22Rv1 (cell line): ENCODE results near the gene RARRES1.

ENCODE experiments used
- H3K27ac ChIP-seq: fragments of 450-650 bp; 2 replicates; pipeline ENCODE4 v1.5.1; 2017
- ZFX ChIP-seq: fragments of 450-650 bp; IDR thresholded peaks from 2 replicates; pipeline ENCODE4 v1.6.1; 2017; ENCODE audit warnings: antibody characterized with exemption, borderline replicate concordance
- TF ChIP-seq, protein P1 (sequence below): fragments of 450-650 bp; IDR thresholded peaks from 2 replicates; pipeline ENCODE4 v1.5.1; 2017; ENCODE audit warnings: mild to moderate bottlenecking

RARRES1 gene, protein sequence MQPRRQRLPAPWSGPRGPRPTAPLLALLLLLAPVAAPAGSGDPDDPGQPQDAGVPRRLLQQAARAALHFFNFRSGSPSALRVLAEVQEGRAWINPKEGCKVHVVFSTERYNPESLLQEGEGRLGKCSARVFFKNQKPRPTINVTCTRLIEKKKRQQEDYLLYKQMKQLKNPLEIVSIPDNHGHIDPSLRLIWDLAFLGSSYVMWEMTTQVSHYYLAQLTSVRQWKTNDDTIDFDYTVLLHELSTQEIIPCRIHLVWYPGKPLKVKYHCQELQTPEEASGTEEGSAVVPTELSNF

DNA sequence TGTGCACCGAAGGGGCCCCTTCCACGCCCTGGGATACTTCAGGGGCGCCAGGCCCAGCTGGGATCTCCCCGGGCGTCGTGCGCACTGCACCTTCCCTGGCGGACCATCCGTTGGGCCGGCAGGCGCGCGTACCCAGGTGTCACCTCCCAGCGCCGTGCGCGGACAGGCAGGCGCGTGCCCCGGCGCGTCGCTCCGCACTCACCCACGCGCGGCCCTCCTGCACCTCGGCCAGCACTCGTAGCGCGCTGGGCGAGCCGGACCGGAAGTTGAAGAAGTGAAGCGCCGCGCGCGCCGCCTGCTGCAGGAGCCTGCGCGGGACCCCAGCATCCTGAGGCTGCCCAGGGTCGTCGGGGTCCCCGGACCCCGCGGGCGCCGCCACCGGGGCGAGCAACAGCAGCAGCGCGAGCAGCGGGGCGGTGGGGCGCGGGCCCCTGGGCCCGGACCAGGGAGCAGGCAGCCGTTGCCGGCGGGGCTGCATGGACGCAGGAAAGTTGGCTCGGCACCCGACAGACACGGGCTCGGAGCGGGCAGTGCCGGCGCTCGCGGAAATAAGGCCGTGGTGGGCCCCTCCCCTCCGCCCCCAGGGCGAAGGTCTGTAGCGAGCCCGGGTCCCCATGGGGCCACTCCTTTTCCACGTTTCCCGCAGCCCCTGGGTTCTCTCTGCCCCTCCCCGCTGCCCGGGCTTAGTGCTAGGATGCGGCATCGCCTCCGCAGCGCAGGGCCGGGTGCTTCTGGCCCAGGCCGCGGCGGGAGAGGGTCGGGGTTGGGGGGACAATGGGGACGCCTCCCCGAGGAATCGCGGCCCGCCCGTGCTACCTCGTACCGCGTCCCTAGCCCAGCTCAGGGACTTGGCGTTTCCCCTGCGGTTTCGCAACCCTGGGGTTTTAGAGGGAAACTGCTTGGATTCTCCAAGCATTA lies at the start of gene RARRES1:
Gene RARRES1, minus strand, starts transcription at position 520 of the 918 bp plus-strand sequence. Its CDS starts 42 bp downstream, at position 478.
- TF ChIP-seq, protein P1, sequence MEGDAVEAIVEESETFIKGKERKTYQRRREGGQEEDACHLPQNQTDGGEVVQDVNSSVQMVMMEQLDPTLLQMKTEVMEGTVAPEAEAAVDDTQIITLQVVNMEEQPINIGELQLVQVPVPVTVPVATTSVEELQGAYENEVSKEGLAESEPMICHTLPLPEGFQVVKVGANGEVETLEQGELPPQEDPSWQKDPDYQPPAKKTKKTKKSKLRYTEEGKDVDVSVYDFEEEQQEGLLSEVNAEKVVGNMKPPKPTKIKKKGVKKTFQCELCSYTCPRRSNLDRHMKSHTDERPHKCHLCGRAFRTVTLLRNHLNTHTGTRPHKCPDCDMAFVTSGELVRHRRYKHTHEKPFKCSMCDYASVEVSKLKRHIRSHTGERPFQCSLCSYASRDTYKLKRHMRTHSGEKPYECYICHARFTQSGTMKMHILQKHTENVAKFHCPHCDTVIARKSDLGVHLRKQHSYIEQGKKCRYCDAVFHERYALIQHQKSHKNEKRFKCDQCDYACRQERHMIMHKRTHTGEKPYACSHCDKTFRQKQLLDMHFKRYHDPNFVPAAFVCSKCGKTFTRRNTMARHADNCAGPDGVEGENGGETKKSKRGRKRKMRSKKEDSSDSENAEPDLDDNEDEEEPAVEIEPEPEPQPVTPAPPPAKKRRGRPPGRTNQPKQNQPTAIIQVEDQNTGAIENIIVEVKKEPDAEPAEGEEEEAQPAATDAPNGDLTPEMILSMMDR: no peak
- no peak for TF ChIP-seq ZFX
- no peak within 1 kb of the TSS for H3K27ac ChIP-seq

DNA sequence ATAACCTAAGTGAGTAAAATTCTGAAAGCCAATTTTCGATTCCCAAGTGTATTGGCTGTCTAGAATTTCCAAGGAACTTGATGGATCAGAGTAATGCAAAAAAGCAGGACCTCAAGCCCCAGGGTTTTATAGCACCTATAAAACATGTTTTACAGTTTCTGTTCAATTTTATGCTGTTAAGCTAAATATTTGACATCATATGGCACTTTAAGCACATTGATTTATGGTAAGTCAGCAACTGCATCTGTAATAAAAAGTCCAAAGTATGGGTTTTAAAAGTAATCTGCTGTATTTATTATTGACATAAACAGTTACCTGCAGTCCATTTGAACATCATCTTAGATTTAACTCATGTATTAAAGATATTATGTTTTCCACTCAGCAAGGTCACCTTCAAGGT lies 49.6 kb upstream of the RARRES1 start:
- no peak overlapping the region for H3K27ac ChIP-seq
- TF ChIP-seq, protein P1: no peak
- no peak for TF ChIP-seq ZFX

DNA sequence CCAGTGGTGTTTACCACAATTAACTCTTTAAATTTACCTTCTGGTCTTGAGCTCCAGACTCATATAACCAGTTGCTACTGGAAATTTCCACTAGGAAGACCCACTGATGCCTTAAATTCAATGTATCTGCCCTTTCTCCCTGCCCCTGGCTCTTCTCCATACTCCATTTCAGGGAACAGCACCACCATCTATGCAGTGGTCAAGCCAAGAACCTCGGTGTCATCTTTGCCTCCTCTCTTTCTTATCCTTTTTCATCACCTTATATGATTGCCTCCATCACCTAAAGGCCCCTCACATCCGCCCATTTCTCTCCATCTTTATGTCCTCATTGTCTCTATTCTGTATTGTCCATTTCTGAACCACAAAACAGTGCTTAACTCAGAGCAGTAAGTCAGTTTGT lies 48.9 kb upstream of the RARRES1 start:
- H3K27ac ChIP-seq: no peak overlapping the region
- TF ChIP-seq ZFX: no peak
- TF ChIP-seq, protein P1: no peak

DNA sequence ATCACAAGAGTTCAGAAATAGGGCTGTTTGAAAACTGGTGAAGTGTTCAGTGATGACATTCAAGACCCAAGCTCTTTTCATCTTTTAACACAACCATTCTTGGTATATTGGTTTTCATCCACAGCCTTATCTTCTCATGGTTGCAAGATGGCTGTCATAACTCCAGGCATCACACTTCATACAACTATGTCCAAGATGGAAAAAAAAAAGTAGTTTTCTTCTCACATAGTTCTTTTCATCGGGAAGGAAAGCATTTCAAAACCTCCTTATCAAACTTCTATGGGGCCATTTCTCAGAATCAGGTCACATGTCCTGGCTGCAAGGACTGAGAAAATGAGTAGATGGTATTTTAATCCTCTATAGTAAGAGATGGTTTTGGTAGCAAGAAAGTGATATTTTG lies 48.5 kb upstream of the RARRES1 start:
- TF ChIP-seq ZFX: no peak
- TF ChIP-seq, protein P1: no peak
- no peak overlapping the region for H3K27ac ChIP-seq

DNA sequence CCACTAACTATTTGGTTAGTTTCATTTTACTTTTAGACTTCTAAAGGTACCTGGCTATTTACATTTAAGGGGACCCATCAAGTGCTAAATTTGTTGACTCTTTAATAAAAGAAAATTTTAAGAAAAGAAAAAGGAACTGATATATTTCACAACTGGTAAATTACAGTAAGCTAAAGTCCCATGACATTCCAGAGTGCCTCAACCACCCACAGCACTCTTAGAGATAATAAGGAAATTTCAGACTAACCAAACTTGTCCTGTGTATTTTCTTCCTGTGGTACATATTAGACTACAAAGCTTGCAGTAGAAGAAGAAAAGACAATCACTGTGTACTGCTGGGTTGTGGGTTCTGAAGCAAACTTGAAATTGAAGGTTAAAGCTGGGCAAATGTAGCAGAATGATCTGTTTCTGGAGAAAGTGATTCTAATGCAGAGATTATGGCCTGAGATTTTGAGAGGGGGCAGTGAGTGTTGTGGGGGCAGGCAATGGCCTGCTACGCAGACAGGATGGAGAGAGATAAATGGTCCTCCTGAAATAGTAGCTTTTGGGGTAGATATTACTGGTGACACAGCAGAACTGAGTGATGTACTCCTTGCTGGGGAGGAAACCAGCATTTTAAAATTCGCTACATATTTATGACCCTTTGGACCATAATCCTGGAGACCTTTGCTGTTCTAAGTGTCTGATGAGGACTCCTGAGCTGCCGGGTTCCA lies 45.1 kb upstream of the RARRES1 start:
- TF ChIP-seq, protein P1: no peak
- no peak for TF ChIP-seq ZFX
- H3K27ac ChIP-seq: no peak overlapping the region

DNA sequence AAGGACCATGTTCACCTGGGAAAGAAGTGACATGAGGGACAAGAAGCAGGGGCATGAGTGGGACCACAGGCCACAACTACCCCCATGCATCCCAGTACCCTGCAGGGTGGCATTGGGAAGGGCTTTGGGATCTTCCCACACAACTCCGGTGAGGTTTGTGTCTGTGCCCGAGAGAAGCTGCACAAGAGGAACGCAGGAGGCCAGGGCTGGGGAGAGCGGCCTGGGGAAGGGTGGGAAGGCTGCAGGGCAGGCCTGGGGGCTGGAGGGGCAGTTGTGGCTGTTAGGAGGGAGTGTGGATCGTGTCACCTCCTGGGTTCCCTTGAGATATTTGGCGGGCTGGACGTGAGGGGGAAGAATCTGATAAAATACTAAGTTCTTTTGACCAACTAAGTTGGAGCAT lies 44.3 kb upstream of the RARRES1 start:
- H3K27ac ChIP-seq: no peak overlapping the region
- TF ChIP-seq, protein P1: no peak
- TF ChIP-seq ZFX: no peak
